ENCODE data around the gene TSSK2. TPM values are rescaled to one million over a fixed set of nuclear protein-coding genes. Genes with fewer than 3 reads are reported as not detected.

TSSK2 gene
- polyA plus RNA-seq, 1 donor (not counting 4 experiments of a cell fraction or from before 2014, with no cell fraction given) = not detected

GRCh38 chr22:19174106-19175025 lies 43.3 kb downstream of the TSSK2 start:
- Histone ChIP-seq H3K79me2 (ENCODE audit: control insufficient read depth, insufficient read depth, low read length) (peaks cover 41% of the 10 kb centered on the region), H3K27ac (ENCODE audit: control insufficient read depth, insufficient read depth, low read length) (no peak overlapping the region), H4K20me1 (ENCODE audit: control insufficient read depth, extremely low read depth, insufficient read depth, low read length) (peaks cover 6% of the 10 kb centered on the region), H3K9me1 (ENCODE audit: control insufficient read depth, extremely low read depth, insufficient read depth, low read length) (peaks cover 8% of the 10 kb centered on the region), H3K9me3 (ENCODE audit: control insufficient read depth, low read depth, low read length) (no peaks in the 10 kb centered on the region), H2AFZ (ENCODE audit: control insufficient read depth, low read length) (no peak overlapping the region), H3K9ac (ENCODE audit: control insufficient read depth, extremely low read depth, insufficient read depth, low read length) (no peak overlapping the region), H3K4me2 (ENCODE audit: control insufficient read depth, extremely low read depth, insufficient read depth, low read depth, low read length) (peak overlapping the region; percentile 48), H3K27me3 (ENCODE audit: control insufficient read depth, extremely low read depth, insufficient read depth, low read length) (peaks cover 9% of the 10 kb centered on the region), H3K4me3 (ENCODE audit: control insufficient read depth in 2 of 3, extremely low read depth in 1 of 3, insufficient read depth in 2 of 3, low read depth in 1 of 3, low read length in 3 of 3) (no peak overlapping the region), H3K36me3 (ENCODE audit: control insufficient read depth in 2 of 2, extremely low read depth in 1 of 2, insufficient read depth in 2 of 2, low read length in 2 of 2) (peaks cover 5 to 18% of the 10 kb centered on the region in 2 experiments), H3K4me1 (ENCODE audit: control insufficient read depth, extremely low read depth, insufficient read depth, low read length) (peaks cover 58% of the 10 kb centered on the region)
- dilution Hi-C loops (cut with MboI; ENCODE audit: extremely low pct_ligation_motif_present, low sequenced_read_pairs) = no loop called here
- no peak for TF ChIP-seq EZH2 (IDR thresholded peaks at IDR 0.05; ENCODE audit: low read length)
- TF ChIP-seq CTCF (optimal IDR thresholded peaks at IDR 0.05 in 1 of 3, IDR thresholded peaks at IDR 0.05 in 1 of 3, conservative IDR thresholded peaks at IDR 0.05 in 1 of 3; ENCODE audit: extremely low read depth in 1 of 3, insufficient read depth in 2 of 3, low read length in 3 of 3) = no peak
- DNase-seq (ENCODE audit: low read depth, low spot score) (peak; percentile 60), FAIRE-seq (no peak)

GRCh38 chr22:19175026-19175601 lies 44.0 kb downstream of the TSSK2 start:
- H3K4me3 ChIP-seq (ENCODE audit: control insufficient read depth in 2 of 3, extremely low read depth in 1 of 3, insufficient read depth in 2 of 3, low read depth in 1 of 3, low read length in 3 of 3) = no peak overlapping the region
- peaks cover 41% of the 10 kb centered on the region for H3K79me2 ChIP-seq (ENCODE audit: control insufficient read depth, insufficient read depth, low read length)
- peaks cover 2% of the 10 kb centered on the region for H3K27me3 ChIP-seq (ENCODE audit: control insufficient read depth, extremely low read depth, insufficient read depth, low read length)
- H3K4me1 ChIP-seq (ENCODE audit: control insufficient read depth, extremely low read depth, insufficient read depth, low read length) = peaks cover 55% of the 10 kb centered on the region
- no peak for FAIRE-seq
- H4K20me1 ChIP-seq (ENCODE audit: control insufficient read depth, extremely low read depth, insufficient read depth, low read length) = peaks cover 6% of the 10 kb centered on the region
- H2AFZ ChIP-seq (ENCODE audit: control insufficient read depth, low read length) = no peak overlapping the region
- H3K9me1 ChIP-seq (ENCODE audit: control insufficient read depth, extremely low read depth, insufficient read depth, low read length) = peaks cover 8% of the 10 kb centered on the region
- peak overlapping the region; percentile 48 for H3K4me2 ChIP-seq (ENCODE audit: control insufficient read depth, extremely low read depth, insufficient read depth, low read depth, low read length)
- H3K9me3 ChIP-seq (ENCODE audit: control insufficient read depth, low read depth, low read length) = no peaks in the 10 kb centered on the region
- dilution Hi-C loops (cut with MboI; ENCODE audit: extremely low pct_ligation_motif_present, low sequenced_read_pairs) = no loop called here
- no peak overlapping the region for H3K9ac ChIP-seq (ENCODE audit: control insufficient read depth, extremely low read depth, insufficient read depth, low read length)
- no peak overlapping the region for H3K27ac ChIP-seq (ENCODE audit: control insufficient read depth, insufficient read depth, low read length)
- peaks cover 5 to 18% of the 10 kb centered on the region in 2 experiments for H3K36me3 ChIP-seq (ENCODE audit: control insufficient read depth in 2 of 2, extremely low read depth in 1 of 2, insufficient read depth in 2 of 2, low read length in 2 of 2)
- no peak for DNase-seq (ENCODE audit: low read depth, low spot score)
- TF ChIP-seq CTCF (optimal IDR thresholded peaks at IDR 0.05 in 1 of 3, IDR thresholded peaks at IDR 0.05 in 1 of 3, conservative IDR thresholded peaks at IDR 0.05 in 1 of 3; ENCODE audit: extremely low read depth in 1 of 3, insufficient read depth in 2 of 3, low read length in 3 of 3) (no peak), EZH2 (IDR thresholded peaks at IDR 0.05; ENCODE audit: low read length) (no peak)

Data from keratinocyte (primary cell).